GM19238 (cell line): Measurements from ENCODE around the gene TRIM67.
"Not testable (repeated sequence)": the region's sequence is repeated elsewhere in the genome, so short reads cannot be mapped to it uniquely, and the experiment has no call there.

Experiments
- DNase-seq: peaks from one replicate; pipeline ENCODE4 v3.0.0; 2011; ENCODE audit warnings: low spot score; ENCODE audit not compliant: insufficient read length

The TRIM67 gene

DNA sequence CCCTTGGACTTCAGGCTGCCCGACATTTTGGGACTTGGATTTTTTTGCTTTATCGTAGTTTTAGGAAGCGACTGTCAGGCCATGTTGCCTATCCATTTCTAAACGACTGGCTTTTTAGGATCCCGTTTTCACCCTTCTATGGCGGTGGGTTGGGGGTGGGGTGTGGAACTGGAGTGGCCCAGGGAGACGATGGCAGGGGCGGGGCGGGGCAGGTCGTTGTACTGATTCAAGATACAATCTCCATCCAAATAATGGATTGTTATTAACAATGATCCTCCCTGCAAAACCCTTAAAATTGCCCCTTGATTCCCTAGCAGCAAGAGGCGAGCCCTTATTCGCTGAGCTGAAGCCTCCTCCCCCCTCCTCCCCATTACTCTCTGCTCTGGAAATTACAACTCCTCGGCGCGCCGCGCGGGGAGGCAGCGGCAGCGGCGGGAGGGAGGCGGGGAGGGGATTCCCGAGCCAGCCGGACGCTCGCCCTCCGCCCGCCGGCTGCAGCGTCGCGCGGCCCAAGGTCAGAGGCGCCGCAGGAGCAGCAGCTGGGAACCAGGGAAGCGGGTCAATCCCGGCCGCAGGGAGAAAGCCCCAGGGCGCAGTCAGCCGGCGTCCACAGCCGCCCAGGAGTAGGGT is at the start of gene TRIM67:
TRIM67 (plus strand) TSS at position 392 of the 630 bp plus-strand sequence. CDS start 912 bp downstream, outside the sequence.
- no peak for DNase-seq

- DNase-seq, result no peak
Observed at GRCh38 chr1:231116738-231117137, 45.1 kb upstream of the TRIM67 start.

DNA sequence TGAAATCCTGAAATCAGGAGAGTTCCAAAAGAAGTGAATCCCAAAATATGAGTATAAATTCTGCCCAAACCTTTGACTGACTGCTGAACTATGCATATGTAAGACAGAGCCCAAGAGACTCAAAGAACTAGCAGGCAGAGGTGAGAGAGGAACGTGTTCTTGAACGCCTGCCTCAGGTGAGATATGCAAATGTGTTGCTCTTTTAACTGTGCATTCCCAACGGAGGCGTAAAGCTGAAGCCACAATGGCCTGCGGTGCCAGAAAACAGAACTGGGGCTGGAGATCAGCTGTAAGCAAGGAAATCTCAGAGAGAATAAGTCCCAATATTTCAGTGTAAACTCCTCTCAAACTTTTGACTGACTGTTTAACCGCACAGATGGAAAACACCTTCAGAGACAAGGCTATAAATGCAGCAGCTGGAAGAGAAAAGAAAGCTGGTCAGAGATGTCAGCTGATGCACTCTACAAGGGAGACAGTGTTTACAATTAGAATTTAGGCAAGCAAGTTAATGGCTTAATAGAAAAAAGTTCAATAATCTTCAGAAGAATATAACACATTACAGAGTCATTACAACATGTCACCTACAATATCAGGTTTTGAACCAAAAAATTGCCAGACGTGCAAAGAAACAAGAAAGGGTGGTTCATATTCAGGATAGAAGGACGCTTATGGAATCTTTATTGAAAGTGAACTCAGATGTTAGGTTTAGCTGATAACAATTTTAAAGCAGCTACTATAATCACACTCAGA is 43.0 kb upstream of the TRIM67 start:
- DNase-seq, result no peak

- DNase-seq, result no peak
Observed at GRCh38 chr1:231121533-231121932, 40.3 kb upstream of the TRIM67 start.

DNA sequence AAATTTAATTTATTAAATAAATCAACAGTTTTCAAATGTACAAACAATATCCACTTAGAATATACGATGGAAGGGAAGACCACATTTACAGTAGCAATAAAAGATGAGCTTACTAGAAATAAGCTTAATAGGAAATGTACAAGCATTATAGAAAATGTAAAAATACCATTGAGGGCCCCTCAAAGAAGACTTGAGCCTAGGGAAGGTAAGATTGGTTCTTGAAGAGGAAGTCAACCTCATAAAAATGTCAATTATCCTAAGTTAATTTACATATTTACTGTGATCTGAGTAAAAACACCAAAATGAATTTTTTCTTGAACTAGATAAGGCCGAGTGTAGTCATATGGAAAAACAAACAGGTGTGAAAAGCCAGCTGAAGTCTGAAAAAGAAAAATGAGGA is 39.7 kb upstream of the TRIM67 start:
- no peak for DNase-seq

GRCh38 chr1:231124746-231125145 is 37.1 kb upstream of the TRIM67 start:
- no peak for DNase-seq

DNA sequence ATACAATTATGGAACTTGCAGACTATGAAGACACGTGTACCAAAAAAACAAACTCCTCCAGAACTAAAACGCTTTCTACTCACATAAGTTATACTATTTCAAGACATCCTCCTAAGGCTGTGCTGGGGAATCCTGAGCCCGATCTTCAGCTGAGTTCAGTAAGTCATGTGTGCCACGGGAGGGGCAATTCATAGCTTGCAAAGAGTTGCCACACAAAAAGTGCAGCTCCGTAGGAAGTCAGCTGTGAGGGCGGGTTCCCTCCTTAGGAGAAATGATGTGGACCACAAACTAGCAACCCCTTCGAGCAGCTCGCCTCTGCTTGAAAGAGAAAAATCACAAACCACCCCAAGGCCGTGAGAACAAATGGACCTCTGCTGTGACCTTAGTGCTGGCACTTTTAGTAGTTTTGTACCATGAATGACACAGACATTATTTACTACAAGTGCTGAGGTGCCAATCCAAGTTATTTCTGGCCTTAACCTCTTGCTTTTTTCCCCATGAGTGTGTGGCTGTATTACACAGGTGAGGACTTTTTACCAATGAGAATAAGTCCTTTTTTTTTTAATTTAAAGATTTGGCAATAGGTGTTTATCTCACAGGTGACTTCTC is 35.8 kb upstream of the TRIM67 start:
- no peak for DNase-seq

- not testable (repeated sequence) for DNase-seq
Observed at GRCh38 chr1:231127106-231127505, 34.8 kb upstream of the TRIM67 start.

DNA sequence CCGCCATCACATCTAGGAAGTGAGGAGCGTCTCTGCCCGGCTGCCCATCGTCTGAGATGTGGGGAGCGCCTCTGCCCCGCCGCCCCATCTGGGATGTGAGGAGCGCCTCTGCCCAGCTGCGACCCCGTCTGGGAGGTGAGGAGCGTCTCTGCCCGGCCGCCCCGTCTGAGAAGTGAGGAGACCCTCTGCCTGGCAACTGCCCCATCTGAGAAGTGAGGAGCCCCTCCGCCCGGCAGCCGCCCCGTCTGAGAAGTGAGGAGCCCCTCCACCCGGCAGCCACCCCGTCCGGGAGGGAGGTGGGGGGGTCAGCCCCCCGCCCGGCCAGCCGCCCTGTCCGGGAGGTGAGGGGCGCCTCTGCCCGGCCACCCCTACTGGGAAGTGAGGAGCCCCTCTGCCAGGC is 33.4 kb upstream of the TRIM67 start:
- DNase-seq, result not testable (repeated sequence)

DNA sequence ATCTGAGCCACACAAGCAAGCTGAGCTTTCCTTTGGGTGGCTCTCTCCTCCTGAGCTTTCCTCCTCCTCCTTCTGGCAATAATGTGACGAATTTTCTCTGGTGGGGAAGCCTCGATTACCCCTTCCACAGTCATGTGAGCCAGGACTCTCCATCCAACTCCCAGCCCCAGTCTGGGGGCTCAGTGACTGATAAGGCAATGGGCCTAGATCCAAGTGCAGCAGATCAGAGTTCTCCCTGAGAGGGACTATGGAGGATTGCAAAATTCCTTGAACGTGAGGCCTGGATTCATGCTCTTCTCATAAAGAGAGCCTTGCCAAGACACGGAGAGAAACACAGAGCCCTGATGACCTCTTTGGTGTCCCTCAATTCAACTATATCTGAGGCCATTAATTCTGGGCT is 31.3 kb upstream of the TRIM67 start:
- no peak for DNase-seq

DNA sequence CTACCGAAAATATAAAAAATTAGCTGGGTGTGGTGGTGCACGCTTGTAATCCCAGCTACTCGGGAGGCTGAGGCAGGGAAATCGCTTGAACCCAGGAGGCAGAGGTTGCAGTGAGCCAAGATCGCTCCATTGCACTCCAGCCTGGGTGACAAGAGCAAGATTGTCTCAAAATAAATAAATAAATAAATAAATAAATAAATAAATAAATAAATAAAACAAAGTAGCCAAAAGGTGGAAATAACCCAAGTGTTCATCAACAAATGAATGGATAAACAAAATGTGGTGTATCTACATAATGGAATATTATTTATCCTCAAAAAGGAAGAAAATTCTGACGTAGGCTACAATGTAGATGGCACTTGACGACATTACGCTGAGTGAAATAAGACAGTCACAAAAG is 29.3 kb upstream of the TRIM67 start:
- not testable (repeated sequence) for DNase-seq

GRCh38 chr1:231134624-231135023 is 27.2 kb upstream of the TRIM67 start:
- DNase-seq, result no peak

- no peak for DNase-seq
Observed at GRCh38 chr1:231138236-231138635, 23.6 kb upstream of the TRIM67 start.

DNA sequence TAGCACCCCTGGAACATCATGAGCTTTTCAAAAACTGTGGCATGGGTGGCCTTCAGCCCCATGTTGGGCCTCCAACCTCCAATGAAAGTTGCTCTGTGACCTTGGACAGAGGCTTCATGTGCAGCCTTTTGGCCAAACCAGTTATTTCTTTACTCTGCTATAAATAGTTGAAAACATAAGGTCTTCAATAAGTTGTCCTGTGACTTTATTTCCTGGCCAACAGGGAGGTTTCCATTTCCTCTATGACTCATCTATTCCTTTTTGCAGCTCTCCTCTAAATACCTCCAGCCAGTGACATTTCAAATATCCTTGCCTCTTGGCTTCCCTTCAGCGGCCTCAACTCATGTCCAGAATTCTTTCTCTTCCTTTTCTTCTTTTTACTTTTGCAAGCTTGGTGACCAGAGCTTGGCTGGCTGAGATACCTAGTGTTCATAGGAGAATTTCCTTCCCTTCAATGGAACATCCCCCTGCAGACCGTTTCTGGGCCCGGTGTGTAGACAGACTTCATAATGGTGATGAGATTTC is 22.7 kb upstream of the TRIM67 start:
- no peak for DNase-seq

- no peak for DNase-seq
Observed at GRCh38 chr1:231139659-231140654, 21.9 kb upstream of the TRIM67 start.

- DNase-seq, result no peak
Observed at GRCh38 chr1:231144416-231145193, 17.3 kb upstream of the TRIM67 start.

DNA sequence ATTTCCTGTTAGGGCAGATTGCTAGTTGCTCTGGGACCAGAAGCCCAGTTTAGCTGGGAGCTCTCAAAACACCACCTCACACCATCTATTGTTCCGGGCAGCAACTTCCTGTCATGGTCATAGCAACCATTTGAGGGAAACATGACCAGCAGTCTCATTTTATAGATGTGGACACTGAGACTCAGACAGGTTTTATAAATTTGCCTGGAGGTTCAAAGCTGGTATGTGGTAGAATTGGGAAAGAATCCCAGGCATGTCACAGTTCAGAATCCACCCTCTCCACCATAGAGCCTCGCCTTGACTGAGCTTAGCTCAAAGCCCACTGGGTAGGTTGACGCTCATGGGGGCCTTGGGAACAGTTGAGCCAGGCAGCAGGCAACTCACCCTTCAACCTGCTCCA is 14.0 kb upstream of the TRIM67 start:
- no peak for DNase-seq

DNA sequence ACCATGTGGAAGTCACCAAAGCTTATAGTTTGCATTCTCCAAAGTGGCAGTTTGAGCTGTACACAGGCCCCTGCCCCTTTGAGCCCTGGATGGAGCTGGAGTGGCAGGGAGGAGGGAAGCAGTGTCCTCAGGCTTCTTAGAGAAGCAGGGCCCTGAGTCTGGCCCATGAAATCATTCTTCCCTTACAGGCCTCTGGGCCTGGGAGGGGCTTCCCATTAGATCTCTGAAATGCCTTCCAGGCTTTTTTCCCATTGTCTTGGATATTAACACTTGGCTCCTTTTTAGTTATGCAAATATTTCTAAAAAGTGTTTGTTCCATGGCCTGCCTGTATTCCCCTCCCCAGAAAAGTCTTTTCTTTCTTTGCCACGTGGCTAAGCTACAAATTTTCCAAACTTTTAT is 10.0 kb upstream of the TRIM67 start:
- no peak for DNase-seq

GRCh38 chr1:231153726-231154125 is 8.1 kb upstream of the TRIM67 start:
- DNase-seq, result no peak

GRCh38 chr1:231155808-231156207 is 6.0 kb upstream of the TRIM67 start:
- DNase-seq, result no peak
